Measurements from ENCODE around the gene FBXO31.
A peak's percentile ranks its signal among the peaks of the same experiment; 100 is the strongest.

Gene FBXO31

DNA sequence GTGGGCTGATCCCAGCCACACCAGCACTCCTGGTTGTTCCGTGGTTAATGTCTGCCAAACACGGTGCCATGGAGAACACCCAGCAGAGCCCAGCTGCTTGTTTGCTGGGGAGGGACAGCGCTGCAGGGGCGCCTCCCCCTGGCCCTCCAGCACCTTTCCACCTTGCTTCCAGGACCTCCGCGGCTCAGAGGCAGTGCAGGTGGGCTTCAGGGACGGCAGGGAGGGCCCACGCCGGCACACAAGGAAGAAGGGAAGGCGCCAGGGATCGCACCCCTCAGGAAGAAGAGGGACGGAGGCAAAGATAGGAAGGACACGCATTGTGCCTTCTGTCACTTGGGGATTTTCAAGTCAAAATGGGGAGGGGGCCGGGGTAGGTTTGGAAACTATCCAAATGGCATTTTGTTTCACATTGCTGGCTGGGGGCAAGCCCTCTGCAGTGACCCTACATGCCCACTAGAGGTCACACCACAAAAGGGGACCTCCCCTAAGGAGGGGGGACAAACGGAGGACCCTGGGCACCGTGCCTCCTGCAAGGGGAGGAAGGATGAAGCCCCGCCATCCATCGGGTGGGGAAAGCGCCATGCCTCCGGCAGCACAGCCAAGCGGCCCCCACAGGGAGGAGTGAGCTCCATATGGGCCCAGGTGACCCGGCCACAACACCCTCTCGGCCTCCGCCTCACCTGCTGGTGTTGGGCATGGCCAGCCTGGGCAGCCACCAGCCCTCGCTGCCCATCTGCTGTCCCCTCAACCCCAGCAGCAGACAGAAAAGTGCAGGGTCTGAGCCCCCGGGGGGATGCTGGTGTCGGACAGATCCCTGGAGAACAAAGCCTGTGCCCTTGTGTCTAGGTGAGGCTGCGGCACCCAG is 58.9 kb downstream of the FBXO31 start:
- TF ChIP-seq CTCF (IDR thresholded peaks at IDR 0.05; ENCODE audit: low read depth, low read length, missing control alignments) = peak; percentile 89
- DNase-seq (ENCODE audit: low read depth) = no peak
- H3K4me3 ChIP-seq (ENCODE audit: low read depth, low read length) = no peak overlapping the region

- TF ChIP-seq CTCF (IDR thresholded peaks at IDR 0.05; ENCODE audit: low read depth, low read length, missing control alignments) = no peak
- no peak overlapping the region for H3K4me3 ChIP-seq (ENCODE audit: low read depth, low read length)
- no peak for DNase-seq (ENCODE audit: low read depth)
Measured at GRCh38 chr16:87323727-87324410, 59.7 kb downstream of the FBXO31 start.

GRCh38 chr16:87322833-87323726 is 60.5 kb downstream of the FBXO31 start:
- no peak for TF ChIP-seq CTCF (IDR thresholded peaks at IDR 0.05; ENCODE audit: low read depth, low read length, missing control alignments)
- no peak for DNase-seq (ENCODE audit: low read depth)

GRCh38 chr16:87322360-87322759 is 61.2 kb downstream of the FBXO31 start:
- no peak overlapping the region for H3K4me3 ChIP-seq (ENCODE audit: low read depth, low read length)
- DNase-seq (ENCODE audit: low read depth) = no peak
- no peak for TF ChIP-seq CTCF (IDR thresholded peaks at IDR 0.05; ENCODE audit: low read depth, low read length, missing control alignments)

More at GRCh38 chr16:87322833-87323726, 60.5 kb downstream of the FBXO31 start:
- no peak overlapping the region for H3K4me3 ChIP-seq (ENCODE audit: low read depth, low read length)

- no peak for DNase-seq (ENCODE audit: low read depth)
- no peak overlapping the region for H3K4me3 ChIP-seq (ENCODE audit: low read depth, low read length)
- TF ChIP-seq CTCF (IDR thresholded peaks at IDR 0.05; ENCODE audit: low read depth, low read length, missing control alignments) = no peak
Measured at GRCh38 chr16:87321336-87322107, 62.1 kb downstream of the FBXO31 start.

Measured in GM12864 (cell line).